Body of pancreas (tissue), 4 donors: ENCODE data around the gene ENTPD6.

Experiments used
- POLR2A ChIP-seq, 3 donors: fragments of 450-650 bp; IDR thresholded peaks; one replicate each; pipeline ENCODE4 v1.6.1; 2016; ENCODE audit warnings: antibody characterized with exemption in 3 of 3, mild to moderate bottlenecking in 2 of 3
- TF ChIP-seq, protein P1 (sequence below), 7 experiments: fragments of 450-650 bp in 4 of 7; fragments of 200-600 bp in 3 of 7; sonication (generic) in 3 of 7; IDR thresholded peaks; one replicate each; pipeline ENCODE4 v1.5.1; 2016 to 2019; ENCODE audit warnings: antibody characterized with exemption in 7 of 7

DNA sequence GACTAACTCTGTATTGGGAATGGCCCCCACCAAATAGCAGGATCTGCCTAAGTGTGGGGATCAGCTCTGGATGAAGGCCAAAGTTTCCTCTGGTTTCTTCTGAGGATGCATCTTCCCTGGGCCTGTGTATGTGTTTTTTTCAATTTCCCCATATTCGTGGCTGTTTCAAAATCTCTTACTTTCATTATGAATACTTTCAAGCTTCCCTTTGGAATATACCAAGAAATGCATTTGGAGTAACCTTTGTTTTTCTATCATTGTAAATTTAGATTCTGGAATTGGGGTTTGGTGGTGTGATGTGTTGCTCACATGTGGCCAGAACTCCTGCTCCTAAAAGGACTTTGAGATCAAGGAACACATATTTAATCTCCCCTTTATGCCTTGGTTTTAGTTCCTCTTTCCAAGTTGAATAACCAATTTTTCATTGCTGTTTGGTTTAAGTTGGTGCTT lies 8.4 kb downstream of the ENTPD6 start:
- TF ChIP-seq, protein P1, sequence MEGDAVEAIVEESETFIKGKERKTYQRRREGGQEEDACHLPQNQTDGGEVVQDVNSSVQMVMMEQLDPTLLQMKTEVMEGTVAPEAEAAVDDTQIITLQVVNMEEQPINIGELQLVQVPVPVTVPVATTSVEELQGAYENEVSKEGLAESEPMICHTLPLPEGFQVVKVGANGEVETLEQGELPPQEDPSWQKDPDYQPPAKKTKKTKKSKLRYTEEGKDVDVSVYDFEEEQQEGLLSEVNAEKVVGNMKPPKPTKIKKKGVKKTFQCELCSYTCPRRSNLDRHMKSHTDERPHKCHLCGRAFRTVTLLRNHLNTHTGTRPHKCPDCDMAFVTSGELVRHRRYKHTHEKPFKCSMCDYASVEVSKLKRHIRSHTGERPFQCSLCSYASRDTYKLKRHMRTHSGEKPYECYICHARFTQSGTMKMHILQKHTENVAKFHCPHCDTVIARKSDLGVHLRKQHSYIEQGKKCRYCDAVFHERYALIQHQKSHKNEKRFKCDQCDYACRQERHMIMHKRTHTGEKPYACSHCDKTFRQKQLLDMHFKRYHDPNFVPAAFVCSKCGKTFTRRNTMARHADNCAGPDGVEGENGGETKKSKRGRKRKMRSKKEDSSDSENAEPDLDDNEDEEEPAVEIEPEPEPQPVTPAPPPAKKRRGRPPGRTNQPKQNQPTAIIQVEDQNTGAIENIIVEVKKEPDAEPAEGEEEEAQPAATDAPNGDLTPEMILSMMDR (IDR thresholded peaks at IDR 0.05), result no peak
- TF ChIP-seq POLR2A (IDR thresholded peaks at IDR 0.05), result no peak
